Natural killer cell (primary cell): ENCODE measurements around the gene LARGE1. TPM values are rescaled to one million over a fixed set of nuclear protein-coding genes. Genes with fewer than 3 reads are reported as not detected.

ENCODE experiments used
- ATAC-seq, 3 donors: fragments of 150-1000 bp in 2 of 3; fragments of 200-7000 bp in 1 of 3; cut with Tn5 transposase; 1 replicate in 1 of 3; 2 replicates in 2 of 3; pipeline ENCODE4 v1.10.0; 2021; ENCODE audit warnings: mild to moderate bottlenecking in 2 of 3, moderate library complexity in 2 of 3
- DNase-seq, 2 donors: peaks; one replicate each; pipeline versions ENCODE4 v3.0.0 to v3.0.0-alpha.2; 2013 to 2021; ENCODE audit warnings: mixed read lengths in 1 of 2
- H3K27ac ChIP-seq: one replicate; pipeline ENCODE4 v1.5.1; 2013; ENCODE audit warnings: mild to moderate bottlenecking, low read length
- H3K27me3 ChIP-seq: one replicate; pipeline ENCODE4 v1.6.1; 2013; ENCODE audit warnings: low read length; ENCODE audit not compliant: control insufficient read depth, insufficient read depth
- H3K36me3 ChIP-seq: one replicate; pipeline ENCODE4 v1.6.1; 2013; ENCODE audit warnings: low read length; ENCODE audit not compliant: control insufficient read depth, insufficient read depth
- H3K4me1 ChIP-seq: one replicate; pipeline ENCODE4 v1.6.1; 2013; ENCODE audit warnings: low read length; ENCODE audit not compliant: control insufficient read depth, insufficient read depth
- H3K4me3 ChIP-seq: one replicate; pipeline ENCODE4 v1.5.1; 2013; ENCODE audit warnings: low read length
- H3K9me3 ChIP-seq: one replicate; pipeline ENCODE4 v1.6.1; 2013; ENCODE audit warnings: low read length; ENCODE audit not compliant: control insufficient read depth, insufficient read depth
- H3K27ac Mint-ChIP-seq, 2 donors: one replicate each; pipeline ENCODE4 v1.8.0; 2022; ENCODE audit warnings: mild to moderate bottlenecking in 2 of 2, mixed read lengths in 2 of 2, moderate library complexity in 1 of 2
- H3K27me3 Mint-ChIP-seq, 2 donors: one replicate each; pipeline ENCODE4 v1.8.0; 2022; ENCODE audit warnings: low read depth in 2 of 2, mixed read lengths in 2 of 2
- H3K36me3 Mint-ChIP-seq: one replicate; pipeline ENCODE4 v1.8.0; 2022; ENCODE audit warnings: mixed read lengths
- H3K4me1 Mint-ChIP-seq, 2 donors: one replicate each; pipeline ENCODE4 v1.8.0; 2022; ENCODE audit warnings: mixed read lengths in 2 of 2
- H3K4me3 Mint-ChIP-seq: one replicate; pipeline ENCODE4 v1.8.0; 2022; ENCODE audit warnings: mild to moderate bottlenecking, moderate library complexity, mixed read lengths
- H3K9me3 Mint-ChIP-seq, 2 donors: one replicate each; pipeline ENCODE4 v1.8.0; 2022; ENCODE audit warnings: mixed read lengths in 2 of 2
- CTCF ChIP-seq: fragments of 200-600 bp; IDR thresholded peaks from one replicate; pipeline ENCODE4 v1.8.0; 2022; ENCODE audit warnings: antibody characterized with exemption
- WGBS: methylation state at CpG from one replicate; pipeline ENCODE4 v1.1.7; 2013; ENCODE audit warnings: missing lambda C conversion rate; ENCODE audit not compliant: insufficient coverage; 5-methylcytosine and 5-hydroxymethylcytosine counted together
- intact Hi-C: fragments of 100-400 bp; cut with micrococcal nuclease; formaldehyde crosslinking; loops from one replicate; pipeline ENCODE4 v1.14.2; 2022
- total RNA-seq, 4 donors: library from RNA; stranded (reverse); fragments of 120-200 nt in 1 of 4; gene quantifications; one replicate each; pipeline versions ENCODE4 v1.2.3 to v1.2.4, GENCODE V29; 2013 to 2022

Gene LARGE1
- total RNA-seq, 3 donors from 2014 or later (not counting 1 experiment from before 2014, with no cell fraction given): 2.6 to 11.6 (median 4.1) TPM

GRCh38 chr22:33418484-33418883 lies 501.8 kb downstream of the LARGE1 start:
- WGBS: 95% methylated on average over 5 of the region's 5 CpGs

GRCh38 chr22:33415401-33415800 lies 504.9 kb downstream of the LARGE1 start:
- Mint-ChIP-seq H3K27me3 (no peaks in the 10 kb centered on the region), H3K4me1 (no peaks in the 10 kb centered on the region), H3K9me3 (peaks cover 3% of the 10 kb centered on the region in 2 donors), H3K36me3 (no peaks in the 10 kb centered on the region), H3K27ac (no peak overlapping the region), H3K4me3 (no peak overlapping the region)
- H3K9me3 ChIP-seq: no peaks in the 10 kb centered on the region
- H3K27ac ChIP-seq: no peak overlapping the region
- intact Hi-C loops: no loop called here
- H3K36me3 ChIP-seq: no peaks in the 10 kb centered on the region
- TF ChIP-seq CTCF: no peak
- no peak overlapping the region for H3K4me3 ChIP-seq
- no peak for DNase-seq
- 90% methylated on average over 3 of the region's 3 CpGs for WGBS
- H3K4me1 ChIP-seq: no peaks in the 10 kb centered on the region
- H3K27me3 ChIP-seq: no peaks in the 10 kb centered on the region
- ATAC-seq: no peak

More at GRCh38 chr22:33418484-33418883, 501.8 kb downstream of the LARGE1 start:
- Mint-ChIP-seq H3K9me3 (peaks cover 3% of the 10 kb centered on the region in 2 donors), H3K4me1 (no peaks in the 10 kb centered on the region), H3K27ac (no peak overlapping the region), H3K27me3 (no peaks in the 10 kb centered on the region), H3K36me3 (no peaks in the 10 kb centered on the region), H3K4me3 (no peak overlapping the region)
- no peak overlapping the region for H3K27ac ChIP-seq
- no peak for TF ChIP-seq CTCF
- H3K27me3 ChIP-seq: no peaks in the 10 kb centered on the region
- H3K4me1 ChIP-seq: no peaks in the 10 kb centered on the region
- no peaks in the 10 kb centered on the region for H3K36me3 ChIP-seq
- H3K4me3 ChIP-seq: no peak overlapping the region
- DNase-seq: no peak
- no peaks in the 10 kb centered on the region for H3K9me3 ChIP-seq
- intact Hi-C loops: no loop called here
- no peak for ATAC-seq

GRCh38 chr22:33409079-33409478 lies 511.2 kb downstream of the LARGE1 start:
- intact Hi-C loops: no loop called here
- no peak for TF ChIP-seq CTCF
- Mint-ChIP-seq H3K27ac (no peak overlapping the region), H3K4me1 (no peaks in the 10 kb centered on the region), H3K4me3 (no peak overlapping the region), H3K9me3 (no peaks in the 10 kb centered on the region), H3K27me3 (no peaks in the 10 kb centered on the region), H3K36me3 (no peaks in the 10 kb centered on the region)
- Histone ChIP-seq H3K9me3 (no peaks in the 10 kb centered on the region), H3K27ac (no peak overlapping the region), H3K4me1 (no peaks in the 10 kb centered on the region), H3K36me3 (no peaks in the 10 kb centered on the region), H3K4me3 (no peak overlapping the region), H3K27me3 (no peaks in the 10 kb centered on the region)
- ATAC-seq (no peak), DNase-seq (no peak)
- 95% methylated on average over 2 of the region's 2 CpGs for WGBS

GRCh38 chr22:33405194-33405593 lies 515.1 kb downstream of the LARGE1 start:
- Histone ChIP-seq H3K27ac (no peak overlapping the region), H3K9me3 (no peaks in the 10 kb centered on the region), H3K27me3 (no peaks in the 10 kb centered on the region), H3K4me1 (no peaks in the 10 kb centered on the region), H3K36me3 (no peaks in the 10 kb centered on the region), H3K4me3 (no peak overlapping the region)
- no peak overlapping the region for H3K4me3 Mint-ChIP-seq
- H3K36me3 Mint-ChIP-seq: no peaks in the 10 kb centered on the region
- ATAC-seq (no peak), DNase-seq (no peak)
- TF ChIP-seq CTCF: no peak
- H3K4me1 Mint-ChIP-seq: no peaks in the 10 kb centered on the region
- no peak overlapping the region for H3K27ac Mint-ChIP-seq
- WGBS: 89% methylated on average over 2 of the region's 3 CpGs
- H3K27me3 Mint-ChIP-seq: no peaks in the 10 kb centered on the region
- intact Hi-C loops: no loop called here
- H3K9me3 Mint-ChIP-seq: no peaks in the 10 kb centered on the region
